Ecto neural progenitor cell (in vitro differentiated cells): ENCODE measurements around the gene UNC13B.

Experiments
- DNase-seq: peaks from one replicate; pipeline ENCODE4 v3.0.0-alpha.2; 2018; ENCODE audit warnings: low spot score

Gene UNC13B

DNA sequence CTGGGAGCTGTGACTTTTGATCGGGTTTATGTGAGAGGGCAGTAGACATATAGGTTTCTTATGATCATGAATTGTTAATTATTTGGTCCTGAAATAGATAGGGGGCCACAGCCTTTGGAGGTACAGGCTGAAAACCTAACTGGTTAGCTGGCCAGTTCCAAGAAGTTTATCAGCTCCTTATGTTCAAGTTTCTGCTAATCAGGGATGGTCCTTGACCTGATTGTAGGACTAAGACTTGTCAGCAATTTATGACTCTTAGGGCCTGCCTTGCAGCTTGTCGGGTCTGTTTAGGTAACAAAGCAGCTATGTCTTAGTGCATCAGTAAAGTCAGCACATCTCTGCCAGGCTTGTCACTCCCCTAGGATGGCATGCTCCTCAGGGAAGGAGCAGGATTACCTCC lies 176.3 kb downstream of the UNC13B start:
- DNase-seq = no peak

DNA sequence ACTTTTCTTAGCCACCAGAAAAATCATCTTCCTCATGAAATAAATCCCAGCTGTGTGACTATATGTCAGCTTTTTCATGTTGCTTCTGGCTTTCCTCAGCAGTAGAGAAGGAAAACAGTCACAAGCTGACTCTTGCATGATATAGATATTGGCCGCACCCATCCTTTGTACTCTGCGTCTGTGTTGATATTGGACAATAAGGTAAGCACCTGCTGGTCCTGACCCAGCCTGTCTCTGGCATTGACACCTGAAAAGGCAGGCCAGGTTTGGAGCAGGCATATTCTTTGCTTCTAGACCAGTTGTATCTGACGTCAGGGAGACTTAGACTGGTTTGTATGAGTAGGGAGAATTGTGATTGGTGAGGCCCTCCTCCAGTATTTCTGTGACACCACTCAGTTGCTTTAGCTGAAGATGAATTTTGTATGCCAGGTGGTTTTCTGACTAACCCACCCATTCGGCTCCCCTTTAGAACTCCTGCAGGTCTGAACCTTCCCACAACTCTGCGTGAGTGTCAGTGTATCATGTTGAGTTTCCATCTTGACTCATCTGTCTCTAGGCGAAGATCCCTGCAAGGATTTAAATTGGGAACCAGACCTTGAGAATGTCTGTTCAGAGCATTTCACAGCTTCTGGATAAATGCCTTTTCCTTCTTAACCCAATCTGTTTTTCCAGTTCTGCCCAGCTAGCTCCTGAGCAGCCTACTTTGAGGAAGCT lies 176.9 kb downstream of the UNC13B start:
- DNase-seq = no peak

DNA sequence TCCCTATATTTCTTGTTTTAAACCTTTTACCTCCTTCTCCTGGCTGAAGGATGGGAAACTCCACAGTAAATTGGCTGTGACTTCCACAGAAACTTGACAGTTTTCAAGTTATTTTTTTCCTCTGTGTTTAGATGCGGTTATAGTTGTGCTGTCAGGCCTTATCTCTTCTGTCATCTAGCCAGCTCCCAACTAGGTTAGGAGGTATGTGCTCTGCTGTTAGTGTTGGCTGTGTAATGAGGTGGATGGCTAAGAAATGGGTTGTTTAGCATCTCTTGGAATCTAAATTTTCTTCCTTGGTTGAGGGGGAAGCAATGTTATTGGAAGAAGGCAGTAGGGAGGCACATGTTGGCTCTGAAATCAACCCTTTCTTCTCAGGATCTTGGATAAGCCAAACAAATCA lies 178.2 kb downstream of the UNC13B start:
- no peak for DNase-seq

DNA sequence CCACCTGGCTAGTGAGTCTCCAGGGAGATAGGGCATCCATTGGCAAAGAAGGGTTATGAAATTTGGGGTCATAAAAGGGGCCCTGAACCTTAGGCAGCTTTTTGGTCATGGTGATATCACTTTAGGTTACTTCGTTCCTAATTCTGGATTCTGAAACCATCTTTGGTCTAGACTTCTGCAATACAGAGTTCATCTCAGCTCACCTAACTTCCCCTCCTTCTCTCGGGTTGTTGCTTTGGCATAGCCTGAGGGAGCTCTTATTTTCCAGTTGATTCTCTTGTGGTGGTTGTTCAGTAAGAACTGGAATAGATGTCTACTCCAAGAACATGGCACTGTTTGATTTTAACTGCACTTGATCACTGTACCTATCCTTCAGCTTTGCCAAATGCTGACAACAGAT lies 179.2 kb downstream of the UNC13B start:
- no peak for DNase-seq

DNA sequence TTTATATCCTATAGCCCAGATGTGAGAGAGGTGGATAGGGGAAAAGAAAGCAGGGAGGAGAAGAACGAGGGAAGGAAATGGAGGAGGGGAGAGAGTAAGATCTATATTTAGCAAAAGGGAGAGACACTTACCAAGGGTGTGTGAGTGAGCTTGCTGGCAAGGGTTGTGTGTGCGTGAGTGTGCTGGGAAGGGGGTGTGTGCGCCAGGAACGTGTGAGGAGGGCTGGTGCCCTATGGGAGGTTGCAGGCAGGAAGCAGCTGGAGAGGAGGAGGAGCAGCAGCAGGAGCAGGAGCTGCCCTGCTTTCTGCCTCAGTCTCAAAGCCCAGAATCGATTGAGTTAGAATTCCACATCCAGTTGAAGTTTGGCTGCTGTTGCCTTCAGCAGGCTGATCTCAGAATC lies 179.8 kb downstream of the UNC13B start:
- no peak for DNase-seq

DNA sequence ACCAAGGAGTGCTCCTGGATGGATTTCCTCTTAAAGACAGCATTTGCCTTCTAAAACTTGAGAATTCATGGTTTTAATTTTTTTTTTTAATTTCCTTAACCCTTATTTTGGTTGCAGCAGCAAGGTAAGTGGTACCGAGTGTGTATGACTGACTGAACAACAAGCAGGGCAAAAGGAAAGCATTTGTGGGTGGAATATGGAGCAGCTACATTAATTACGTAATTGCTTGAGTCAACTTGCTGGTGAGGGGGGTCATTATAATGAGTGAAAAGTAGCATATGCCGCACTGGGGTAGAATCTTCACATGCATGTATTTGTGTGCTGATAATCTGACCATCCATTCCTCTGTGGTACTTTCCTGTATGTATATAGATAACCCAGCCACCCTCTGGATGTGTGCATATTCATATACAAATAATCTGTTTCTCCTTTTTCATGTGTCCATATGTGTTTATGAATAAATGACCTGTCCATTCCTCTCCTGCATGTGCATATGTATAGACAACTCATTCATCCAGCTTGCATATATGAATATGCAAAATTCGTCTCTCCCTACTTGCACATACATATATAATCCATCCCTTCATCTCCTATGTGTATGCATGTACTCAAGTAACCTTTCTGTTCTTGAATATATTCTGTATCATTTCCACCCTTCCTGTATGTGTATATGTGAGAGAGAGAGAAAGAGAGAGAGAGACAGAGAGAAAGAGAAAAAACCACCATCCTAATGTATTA lies 180.6 kb downstream of the UNC13B start:
- DNase-seq = no peak

DNA sequence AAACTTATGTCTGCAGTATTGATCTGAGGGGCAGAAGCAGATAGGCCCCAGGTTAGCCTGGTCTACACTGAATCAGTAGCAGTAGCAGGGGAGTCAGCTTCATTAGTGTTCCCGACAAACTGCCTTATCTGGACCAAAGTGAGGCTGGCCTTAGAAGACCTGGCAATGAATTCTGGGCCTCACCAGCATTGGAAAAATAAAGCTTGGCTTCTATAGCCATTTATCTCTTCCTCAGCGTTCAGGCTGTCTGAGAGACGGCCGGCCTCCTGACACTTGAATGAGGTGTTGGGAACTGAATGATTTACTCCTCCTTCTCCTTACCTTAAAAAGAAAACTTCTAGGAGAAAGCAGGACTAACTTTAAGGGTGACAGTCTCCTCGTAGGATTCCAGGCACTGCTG lies 186.3 kb downstream of the UNC13B start:
- no peak for DNase-seq

DNA sequence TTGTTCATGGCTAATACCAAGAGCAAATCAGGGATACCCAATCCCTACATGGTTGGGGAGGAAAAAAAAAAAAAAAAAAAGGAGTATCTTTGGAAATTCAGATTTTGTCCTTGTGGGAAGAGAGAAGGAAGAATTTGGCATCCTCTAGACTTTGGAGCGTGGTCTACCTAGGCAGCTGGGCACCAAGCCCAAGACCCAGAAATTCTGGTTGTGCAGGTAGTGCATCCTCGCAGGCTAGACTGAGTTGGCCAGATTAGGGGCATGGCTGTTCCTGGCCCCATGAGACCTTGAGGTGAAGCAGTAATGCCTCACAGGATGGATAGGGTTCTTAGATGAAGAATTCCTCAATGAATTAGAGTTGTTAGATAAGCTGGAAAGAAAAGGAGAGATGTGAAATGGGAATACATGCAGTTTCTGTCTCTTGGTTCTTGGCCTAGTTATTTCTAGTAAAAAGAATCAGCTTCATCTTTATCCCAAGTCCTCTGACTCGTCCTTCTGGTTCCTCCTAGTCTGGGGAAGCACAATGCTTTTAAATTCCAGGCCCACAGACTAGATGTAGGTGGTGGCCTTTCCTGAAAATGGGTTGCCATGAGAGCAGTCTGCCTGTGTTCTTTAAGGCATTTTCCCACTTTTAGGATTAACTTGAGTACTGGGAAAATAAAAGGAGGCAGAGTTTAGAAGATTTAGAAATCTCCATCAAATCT lies 187.6 kb downstream of the UNC13B start:
- no peak for DNase-seq

DNA sequence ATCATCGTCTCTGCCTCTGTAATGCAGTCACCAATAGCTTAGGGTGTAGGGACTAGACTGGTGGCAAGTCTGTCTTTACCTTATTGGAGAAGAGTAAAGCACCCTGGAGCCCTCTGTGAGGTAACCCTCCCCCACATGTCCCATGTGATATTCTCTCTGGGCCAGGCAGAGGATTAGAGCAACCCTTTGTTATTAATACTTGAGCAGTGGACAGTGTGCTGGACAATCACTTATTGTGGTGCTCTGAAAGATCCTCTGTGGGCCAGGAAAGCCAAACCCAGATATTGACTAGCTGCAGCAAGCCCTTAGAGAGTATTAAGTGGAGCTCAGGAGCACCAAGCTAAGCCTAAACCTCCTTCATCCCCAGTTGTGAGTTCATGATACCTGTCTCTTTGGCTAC lies 188.4 kb downstream of the UNC13B start:
- no peak for DNase-seq

DNA sequence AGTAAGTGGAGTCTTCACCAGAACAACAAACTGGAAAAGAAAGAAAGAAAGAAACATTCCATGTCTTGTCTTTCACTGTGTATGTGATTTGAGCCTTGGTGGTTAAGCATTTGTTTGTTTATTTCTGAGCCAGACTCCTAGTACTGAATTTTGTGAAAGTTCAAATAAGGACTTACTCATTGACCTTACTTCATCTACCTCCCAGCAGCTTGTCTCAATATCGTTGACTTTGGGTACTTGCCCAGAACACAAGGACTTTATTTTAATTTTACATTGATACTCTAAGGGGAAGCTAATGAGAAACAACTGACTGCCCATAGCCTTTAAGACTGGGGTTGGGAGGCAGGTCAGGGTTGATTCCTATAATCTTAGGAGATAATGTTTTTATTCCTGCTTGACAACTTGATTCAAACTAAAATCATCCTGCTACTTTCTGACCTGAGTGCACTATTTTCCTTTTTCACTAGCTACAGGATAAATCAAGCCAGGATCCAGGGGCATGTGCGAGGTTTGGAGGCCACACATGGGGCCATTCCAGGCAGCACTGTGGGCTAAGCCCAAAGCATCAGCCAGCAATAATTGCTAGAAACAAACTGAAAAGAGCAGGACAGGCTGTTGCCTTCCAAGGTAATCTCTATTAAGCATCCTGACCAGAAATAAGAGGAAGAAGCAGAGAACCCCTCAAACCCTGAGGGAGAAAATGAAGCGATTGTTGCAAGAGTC lies 189.2 kb downstream of the UNC13B start:
- DNase-seq = no peak

DNA sequence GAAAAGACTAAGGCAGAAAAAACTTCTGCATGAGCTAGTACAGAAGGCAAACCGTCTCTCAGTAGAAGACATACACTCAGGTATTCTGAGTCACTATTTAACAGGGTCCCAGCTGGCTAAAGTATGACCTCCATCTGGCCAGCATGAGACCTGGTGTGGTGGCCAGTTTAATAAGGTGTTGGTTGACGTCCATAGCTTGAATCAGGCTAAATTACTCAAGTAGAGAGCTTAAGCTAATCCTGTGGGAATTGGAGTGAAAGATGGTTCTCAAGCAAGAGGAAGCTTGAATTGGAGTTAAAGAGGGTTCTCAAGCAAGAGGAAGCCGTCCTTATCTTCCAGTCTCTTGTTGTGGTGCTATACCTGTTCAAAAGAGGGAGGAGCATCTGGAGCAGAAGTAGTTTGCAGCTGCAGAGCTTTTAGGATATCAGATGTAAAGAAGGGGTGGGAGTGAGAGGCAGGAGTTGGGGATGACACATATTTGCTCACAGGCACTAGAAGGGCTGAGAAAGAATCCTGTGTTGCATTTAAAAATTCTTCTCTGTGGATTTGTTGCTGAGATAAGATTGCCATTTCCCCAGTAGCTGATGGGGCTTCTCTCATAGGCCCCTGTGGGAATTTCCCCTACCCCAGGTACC lies 192.0 kb downstream of the UNC13B start:
- no peak for DNase-seq

DNA sequence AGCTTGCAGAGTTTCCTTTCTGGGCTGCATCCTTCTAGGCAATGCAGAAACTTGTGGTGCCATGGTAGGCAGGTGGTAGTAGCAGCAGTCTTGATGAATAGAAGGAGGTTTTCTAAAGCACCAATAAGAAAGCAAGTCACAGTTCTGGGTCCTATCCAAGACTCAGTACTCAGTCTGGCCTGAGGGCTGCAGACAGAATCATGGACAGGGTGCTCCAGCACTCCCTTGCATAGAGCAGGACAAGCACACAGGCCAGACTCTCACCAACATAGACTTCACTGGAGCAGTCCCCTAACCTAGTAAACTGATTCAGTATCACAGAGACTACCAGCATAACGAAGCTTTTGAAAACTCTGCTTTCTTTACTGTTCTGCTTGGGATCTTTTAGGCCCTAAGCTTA lies 194.1 kb downstream of the UNC13B start:
- DNase-seq = no peak

DNA sequence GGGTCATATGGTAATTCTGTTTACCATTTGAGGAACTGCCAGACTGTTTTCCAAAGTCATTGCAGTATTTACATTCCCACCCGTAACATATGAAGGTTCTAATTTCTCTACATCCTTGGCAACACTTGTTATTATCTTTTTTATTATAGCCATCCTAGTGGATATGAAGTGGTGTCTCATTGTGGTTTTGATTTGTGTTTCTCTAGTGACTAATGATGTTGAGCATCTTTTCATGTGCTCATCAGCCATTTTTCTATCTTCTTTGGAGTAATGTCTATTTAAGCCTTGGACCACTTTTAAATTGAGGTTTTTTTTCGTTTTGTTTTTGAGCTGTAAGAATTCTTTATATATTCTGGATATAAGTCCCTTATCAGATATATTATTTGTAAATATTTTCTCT lies 195.3 kb downstream of the UNC13B start:
- DNase-seq = no peak

DNA sequence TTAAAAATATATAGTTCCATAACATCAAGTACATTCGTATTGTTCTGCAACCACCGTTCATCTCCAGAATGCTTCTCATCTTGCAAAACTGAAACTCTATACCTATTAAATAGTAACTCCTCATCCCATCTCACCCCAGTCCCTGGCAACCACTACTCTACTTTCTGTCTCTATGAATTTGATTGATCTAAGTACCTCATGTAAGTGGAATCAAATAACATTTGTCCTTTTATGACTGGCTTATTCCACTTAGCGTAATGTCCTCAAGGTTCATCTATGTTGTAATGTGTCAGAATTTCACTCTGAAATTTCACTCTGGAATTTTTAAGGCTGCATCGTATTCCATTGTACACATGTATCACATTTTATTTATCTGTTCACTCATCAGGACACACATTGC lies 196.0 kb downstream of the UNC13B start:
- no peak for DNase-seq

DNA sequence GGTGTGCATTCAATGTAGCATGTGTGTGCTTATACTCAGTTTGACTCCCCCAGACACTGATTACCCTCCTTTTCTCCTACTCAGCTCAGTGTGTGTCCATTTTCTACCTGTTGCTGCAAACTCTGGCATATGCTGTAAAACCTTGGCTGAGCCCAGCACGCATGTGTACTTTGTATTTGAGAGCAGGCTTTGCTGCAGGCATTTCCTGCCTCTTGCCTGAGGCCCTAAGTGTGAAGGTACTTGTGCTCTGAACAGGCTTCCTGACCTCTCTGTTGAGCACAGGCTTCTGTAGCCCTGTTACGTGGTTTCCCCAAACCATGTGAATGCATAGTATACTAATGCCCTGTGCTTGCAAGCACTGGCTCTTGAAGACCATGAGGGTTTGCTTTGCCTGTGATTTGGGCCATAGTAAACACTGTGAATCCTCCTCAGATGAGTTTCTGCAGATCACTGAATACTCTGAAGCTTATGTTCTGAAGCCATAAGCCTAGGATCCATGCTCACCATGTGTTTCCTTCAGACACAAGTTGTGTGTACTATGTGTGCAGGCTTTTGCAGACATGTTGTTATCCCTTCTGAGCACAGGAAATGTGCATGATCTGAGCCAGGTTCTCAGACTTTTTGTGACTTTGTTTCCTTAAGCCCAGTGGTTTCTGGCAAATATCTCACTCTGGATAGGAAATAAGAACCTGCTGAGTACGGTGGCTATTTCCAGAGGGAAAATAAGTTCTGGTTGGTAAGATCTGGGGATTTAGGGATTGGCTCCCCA lies 203.2 kb downstream of the UNC13B start:
- DNase-seq = no peak

DNA sequence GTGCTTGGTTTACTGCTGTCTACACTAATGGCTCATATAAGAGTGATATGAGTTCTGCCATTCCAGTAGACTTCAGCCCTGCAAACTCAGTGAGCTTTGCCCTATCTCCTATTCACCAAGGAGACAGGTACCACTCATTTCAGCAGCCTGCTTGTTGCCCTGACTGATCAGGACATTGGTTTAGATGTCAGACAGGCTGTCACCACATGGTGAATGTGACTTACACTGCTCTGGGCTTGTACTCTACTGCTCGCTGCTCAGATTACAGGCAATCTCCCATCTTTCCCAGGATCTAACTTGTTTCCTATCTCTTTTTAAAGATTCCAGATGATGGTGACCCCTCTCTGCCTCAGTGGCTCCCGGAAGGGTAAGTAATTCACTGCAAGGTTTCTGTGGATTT lies 204.8 kb downstream of the UNC13B start:
- no peak for DNase-seq

DNA sequence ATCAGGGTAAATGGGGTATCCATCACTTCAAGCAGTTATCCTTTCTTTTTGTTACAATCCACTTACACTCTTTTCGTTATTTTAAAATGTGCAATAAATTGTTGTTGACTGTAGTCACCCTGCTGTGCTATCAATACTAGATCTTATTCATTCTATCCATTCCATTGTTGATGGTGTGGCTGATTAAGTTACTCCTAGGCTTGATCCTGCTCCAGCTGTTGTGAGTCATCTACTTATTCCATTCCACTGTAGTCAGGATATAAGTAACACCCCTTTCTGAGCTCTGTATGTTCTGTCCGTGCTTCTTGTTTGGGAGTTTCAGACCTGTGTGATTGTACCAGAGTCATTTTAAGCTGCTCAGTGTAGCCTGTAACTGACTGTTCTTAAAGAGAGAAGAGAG lies 205.6 kb downstream of the UNC13B start:
- no peak for DNase-seq

DNA sequence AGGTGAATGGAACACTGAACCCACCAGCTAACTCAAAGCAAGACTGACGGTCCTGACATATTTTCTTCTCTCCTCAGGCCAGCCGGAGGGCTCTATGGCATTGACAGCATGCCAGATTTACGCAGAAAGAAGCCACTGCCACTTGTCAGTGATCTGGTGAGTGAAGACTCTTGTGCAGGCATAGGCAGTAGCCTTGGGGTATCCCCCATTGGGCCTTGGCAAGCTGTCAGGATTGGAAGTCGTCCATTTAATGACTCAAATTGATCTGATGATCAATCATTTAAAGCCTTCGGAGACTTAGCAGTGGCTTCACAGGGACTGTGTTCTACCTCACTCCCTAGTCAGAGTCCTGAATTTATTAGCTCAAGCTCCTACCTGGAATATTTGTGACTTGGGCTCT lies 208.4 kb downstream of the UNC13B start:
- no peak for DNase-seq

DNA sequence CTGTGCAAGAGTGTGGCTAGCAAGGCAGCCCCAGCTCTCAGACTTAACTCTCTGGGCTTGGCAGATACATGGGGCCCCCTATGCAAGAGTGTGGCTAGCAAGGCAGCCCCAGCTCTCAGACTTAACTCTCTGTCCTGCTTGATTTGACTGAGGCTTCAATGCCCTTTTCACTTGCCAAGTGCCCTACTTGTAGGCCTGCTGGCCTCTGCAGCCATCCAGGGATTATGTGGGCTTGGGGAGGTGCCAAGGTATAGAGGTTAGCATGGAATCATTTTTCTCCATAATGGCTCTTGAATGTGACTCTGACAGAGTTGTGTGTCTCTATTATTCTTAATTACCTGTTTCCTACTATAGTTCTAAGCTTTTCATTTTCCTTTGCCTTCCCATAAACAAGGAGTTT lies 212.6 kb downstream of the UNC13B start:
- no peak for DNase-seq

DNA sequence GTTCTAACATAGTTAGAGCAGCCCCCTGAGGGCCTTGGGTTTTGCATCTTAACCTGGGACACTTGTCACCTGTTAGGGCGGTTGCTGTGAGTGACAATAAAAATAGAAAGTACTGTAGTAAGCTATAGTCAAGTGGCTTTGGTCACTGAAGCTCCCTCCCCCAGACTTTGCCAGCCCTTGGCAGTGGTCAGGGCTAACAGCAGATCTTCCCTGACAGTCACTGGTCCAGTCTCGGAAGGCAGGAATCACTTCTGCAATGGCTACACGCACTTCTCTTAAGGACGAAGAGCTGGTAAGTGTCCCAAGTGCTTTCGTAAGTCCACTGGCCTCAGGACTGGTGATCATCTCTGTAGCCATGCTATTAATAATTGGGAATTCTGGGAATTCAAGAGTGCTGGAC lies 213.1 kb downstream of the UNC13B start:
- DNase-seq = no peak

DNA sequence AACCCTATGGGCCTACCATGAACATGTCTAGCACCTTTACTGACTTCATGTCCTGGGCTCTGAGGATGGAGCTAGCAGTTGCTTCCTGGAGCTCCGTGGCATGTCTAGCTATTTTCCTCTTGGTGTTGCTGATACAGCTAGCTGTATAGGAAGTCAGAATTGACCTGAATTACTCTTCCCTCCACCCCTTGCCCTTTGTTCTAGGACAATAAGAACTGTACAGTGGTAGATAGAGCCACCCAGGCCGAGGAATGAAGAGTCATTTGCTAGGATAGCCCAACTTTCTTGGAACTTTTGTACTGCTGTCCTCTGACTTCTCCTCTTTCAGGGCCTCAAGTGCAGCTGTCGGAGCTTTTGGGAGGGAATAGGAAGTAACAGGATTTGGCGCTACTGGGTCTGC lies 218.2 kb downstream of the UNC13B start:
- no peak for DNase-seq
